GM23338 (cell line): Measurements from ENCODE around the gene M1AP. TPM values are rescaled to one million over a fixed set of nuclear protein-coding genes. Genes with fewer than 3 reads are reported as not detected.

ENCODE experiments used
- ATAC-seq: fragments of 200-7000 bp; cut with Tn5 transposase; 3 replicates; pipeline ENCODE4 v1.9.1; 2020
- DNase-seq: peaks from one replicate; pipeline ENCODE4 v3.0.0-alpha.2; 2015; ENCODE audit warnings: low spot score
- H2AFZ ChIP-seq: fragments of 200-600 bp; sonication (generic); 2 replicates; pipeline ENCODE4 v1.8.0; 2016; ENCODE audit warnings: antibody characterized with exemption, mild to moderate bottlenecking, moderate library complexity
- H3F3A ChIP-seq: fragments of 200-600 bp; sonication (generic); replicated peaks from 2 replicates; pipeline ENCODE4 v1.8.0; 2017; ENCODE audit warnings: antibody characterized with exemption, mixed run types, low read depth
- H3K27ac ChIP-seq: fragments of 200-600 bp; sonication (generic); 2 replicates; pipeline ENCODE4 v1.6.1; 2016; ENCODE audit warnings: low read depth
- H3K27me3 ChIP-seq: fragments of 200-600 bp; sonication (generic); 2 replicates; pipeline ENCODE4 v1.8.0; 2016; ENCODE audit warnings: mild to moderate bottlenecking, mixed run types, moderate library complexity; ENCODE audit not compliant: insufficient read depth
- H3K36me3 ChIP-seq: fragments of 200-600 bp; sonication (generic); 2 replicates; pipeline ENCODE4 v1.8.0; 2016; ENCODE audit warnings: mild to moderate bottlenecking; ENCODE audit not compliant: insufficient read depth
- H3K4me1 ChIP-seq: fragments of 200-600 bp; sonication (generic); 2 replicates; pipeline ENCODE4 v1.8.0; 2016; ENCODE audit warnings: mild to moderate bottlenecking, moderate library complexity; ENCODE audit not compliant: insufficient read depth
- H3K4me2 ChIP-seq: fragments of 200-600 bp; sonication (generic); 2 replicates; pipeline ENCODE4 v1.7.1; 2017; ENCODE audit warnings: mixed run types
- H3K4me3 ChIP-seq: fragments of 200-600 bp; sonication (generic); 2 replicates; pipeline ENCODE4 v1.6.1; 2016; ENCODE audit warnings: mixed run types
- H3K79me2 ChIP-seq: fragments of 200-600 bp; sonication (generic); replicated peaks from 2 replicates; pipeline ENCODE4 v1.8.0; 2017; ENCODE audit warnings: mild to moderate bottlenecking; ENCODE audit not compliant: insufficient read depth
- H3K9me2 ChIP-seq: fragments of 200-600 bp; sonication (generic); 2 replicates; pipeline ENCODE4 v1.8.0; 2017; ENCODE audit not compliant: insufficient read depth
- H4K20me1 ChIP-seq: fragments of 200-600 bp; sonication (generic); replicated peaks from 2 replicates; pipeline ENCODE4 v1.8.0; 2017; ENCODE audit warnings: mild to moderate bottlenecking; ENCODE audit not compliant: insufficient read depth
- H3K27ac Mint-ChIP-seq: 2 replicates; pipeline ENCODE4 v1.8.0; 2020; ENCODE audit warnings: inconsistent platforms, mild to moderate bottlenecking, moderate library complexity, mixed read lengths
- H3K27me3 Mint-ChIP-seq: 3 replicates; pipeline ENCODE4 v1.8.0; 2022; ENCODE audit warnings: low read depth, mild to moderate bottlenecking, moderate library complexity, mixed read lengths, inconsistent platforms; ENCODE audit not compliant: insufficient read depth, poor library complexity
- H3K36me3 Mint-ChIP-seq: 3 replicates; pipeline ENCODE4 v1.8.0; 2021; ENCODE audit warnings: low read depth, mild to moderate bottlenecking, inconsistent platforms, moderate library complexity, mixed read lengths
- H3K4me1 Mint-ChIP-seq: 3 replicates; pipeline ENCODE4 v1.8.0; 2020; ENCODE audit warnings: mild to moderate bottlenecking, inconsistent platforms, mixed read lengths
- H3K4me3 Mint-ChIP-seq: 3 replicates; pipeline ENCODE4 v1.8.0; 2021; ENCODE audit warnings: moderate library complexity, mild to moderate bottlenecking, inconsistent platforms, mixed read lengths
- H3K9me3 Mint-ChIP-seq: 3 replicates; pipeline ENCODE4 v1.8.0; 2020; ENCODE audit warnings: moderate library complexity, mild to moderate bottlenecking, inconsistent platforms, mixed read lengths
- CREB1 ChIP-seq: fragments of 250-450 bp; sonication (Bioruptor Pico); IDR thresholded peaks from 2 replicates; pipeline ENCODE4 v1.5.0; 2020; ENCODE audit warnings: low read depth, mild to moderate bottlenecking, moderate library complexity
- CTCF ChIP-seq, 2 experiments: fragments of 200-600 bp in 1 of 2; sonication (generic) in 1 of 2; conservative IDR thresholded peaks; 2 replicates each; pipeline versions ENCODE4 v1.5.1 to v1.6.1; 2016 to 2017; ENCODE audit warnings: antibody characterized with exemption in 2 of 2, low read depth in 2 of 2, mild to moderate bottlenecking in 2 of 2, moderate library complexity in 1 of 2
- NANOG ChIP-seq: IDR thresholded peaks from 2 replicates; pipeline ENCODE4 v1.6.1; 2016; ENCODE audit warnings: antibody characterized with exemption, borderline replicate concordance
- ZNF462 ChIP-seq: fragments of 250-450 bp; sonication (Bioruptor Pico); IDR thresholded peaks from 2 replicates; pipeline ENCODE4 v1.5.0; 2020; ENCODE audit warnings: mild to moderate bottlenecking, moderate library complexity
- polyA plus RNA-seq: library from polyadenylated mRNA; unstranded; fragments of >200 nt; fragmentation: Nextera tagmentation; extraction: Ambion mirVana; gene quantifications from 2 replicates; pipeline ENCODE4 v1.2.1, GENCODE V29; 2016
- total RNA-seq: library from RNA; depleted of rRNA; stranded (reverse); fragments of >200 nt; shearing (Covaris generic); gene quantifications from 2 replicates; pipeline ENCODE4 v1.2.3, GENCODE V29; 2014

M1AP gene
- total and polyA plus RNA-seq, 2 experiments from 2014 or later = 5.1 to 12.1 TPM

DNA sequence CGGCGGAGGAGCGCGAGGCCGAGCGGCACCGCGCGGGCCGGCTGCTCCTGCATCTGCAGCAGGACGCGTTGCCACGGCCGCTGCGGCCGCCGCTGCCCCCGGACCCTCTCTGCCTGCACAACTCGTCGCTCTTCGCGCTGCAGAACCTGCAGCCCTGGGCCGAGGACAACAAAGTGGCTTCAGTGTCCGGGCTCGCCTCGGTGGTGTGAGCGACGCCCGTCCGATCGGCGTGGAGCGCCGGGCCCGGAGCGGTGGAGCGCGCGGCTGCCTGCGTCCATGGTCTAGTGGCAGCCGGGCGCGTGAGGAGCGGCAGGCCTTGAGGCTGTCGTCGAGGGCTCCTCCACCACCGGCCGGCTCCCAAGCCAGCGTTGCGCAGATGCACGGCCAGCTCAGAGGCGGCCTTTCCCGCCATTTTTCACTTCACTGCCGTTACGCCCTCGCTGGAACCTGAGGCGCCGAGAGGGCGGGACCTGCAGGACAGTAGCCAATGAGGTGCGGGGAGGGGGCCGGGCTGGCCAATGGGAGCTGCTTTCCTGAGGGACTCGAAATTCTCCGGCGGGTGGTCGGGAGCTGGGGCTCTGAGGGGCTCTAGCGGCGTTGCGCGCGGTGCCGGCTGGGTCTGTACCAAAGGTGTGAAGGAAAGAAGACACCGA is 132.0 kb downstream of the M1AP start (continued):
- TF ChIP-seq ZNF462 (CRISPR knock-in tag) (no peak), CREB1 (CRISPR knock-in tag) (peak; percentile 16; the same call in 1 of the 2 replicates), CTCF (conservative IDR thresholded peaks at IDR 0.05; ENCODE audit: low read depth in 2 of 2) (0 out of 4 replicates have a peak, but pooled peaks of 1 of the 2 experiments have one; percentile 1)

- Mint-ChIP-seq H3K4me3 (peak overlapping the region; percentile 70), H3K4me1 (peaks cover 11% of the 10 kb centered on the region), H3K27me3 (peaks cover 90% of the 10 kb centered on the region), H3K9me3 (peaks cover 24% of the 10 kb centered on the region), H3K36me3 (peaks cover 8% of the 10 kb centered on the region), H3K27ac (no peak overlapping the region)
- DNase-seq (peak; percentile 69), ATAC-seq (peak; percentile 37)
- H3K27me3 ChIP-seq = peaks cover 100% of the 10 kb centered on the region
- H2AFZ ChIP-seq = peak overlapping the region; percentile 94
- no peak overlapping the region for H3K27ac ChIP-seq
- peaks cover 15% of the 10 kb centered on the region; the same call in 1 of the 2 replicates for H3K4me1 ChIP-seq
- H3K4me3 ChIP-seq = peak overlapping the region; percentile 57
- no peaks in the 10 kb centered on the region for H3K79me2 ChIP-seq
- no peaks in the 10 kb centered on the region for H3K36me3 ChIP-seq
- peak overlapping the region; percentile 80 for H3K4me2 ChIP-seq
- no peaks in the 10 kb centered on the region; the same call in 1 of the 2 replicates for H4K20me1 ChIP-seq
- H3F3A ChIP-seq = peaks cover 5% of the 10 kb centered on the region; the same call in 1 of the 2 replicates
- peaks cover 7% of the 10 kb centered on the region for H3K9me2 ChIP-seq
- TF ChIP-seq ZNF462 (CRISPR knock-in tag) (no peak), NANOG (no peak)
These were observed 132.7 kb downstream of the M1AP start for GRCh38 chr2:74515271-74515980.
